WTC11 (cell line): ENCODE data around the gene HDAC7.

Experiments
- CREB1 ChIP-seq: sonication (generic); formaldehyde crosslinking; IDR thresholded peaks from 2 replicates; pipeline ENCODE4 v1.8.0; 2023; ENCODE audit warnings: mild to moderate bottlenecking, missing genetic modification reagents
- ELF4 ChIP-seq: sonication (generic); formaldehyde crosslinking; IDR thresholded peaks from 2 replicates; pipeline ENCODE4 v1.8.1; 2022; ENCODE audit warnings: low read depth, mild to moderate bottlenecking, moderate library complexity, missing genetic modification reagents
- EMX1 ChIP-seq: fragments of 250-450 bp; sonication (Bioruptor Pico); IDR thresholded peaks from 2 replicates; pipeline ENCODE4 v1.8.0; 2021; ENCODE audit warnings: mild to moderate bottlenecking
- FOXK1 ChIP-seq: sonication (generic); formaldehyde crosslinking; IDR thresholded peaks from 2 replicates; pipeline ENCODE4 v1.8.0; 2022; ENCODE audit warnings: mild to moderate bottlenecking, moderate library complexity, missing genetic modification reagents
- NFE2L1 ChIP-seq: sonication (generic); formaldehyde crosslinking; IDR thresholded peaks from 2 replicates; pipeline ENCODE4 v1.8.1; 2023; ENCODE audit warnings: missing genetic modification reagents
- NR3C1 ChIP-seq: sonication (generic); formaldehyde crosslinking; conservative IDR thresholded peaks from 2 replicates; pipeline ENCODE4 v1.8.1; 2023; ENCODE audit warnings: low read depth, mild to moderate bottlenecking, missing genetic modification reagents
- SMAD3 ChIP-seq: sonication (generic); formaldehyde crosslinking; IDR thresholded peaks from 2 replicates; pipeline ENCODE4 v1.8.0; 2022; ENCODE audit warnings: missing genetic modification reagents, mild to moderate bottlenecking, borderline replicate concordance
- ZNF416 ChIP-seq: fragments of 250-450 bp; sonication (Bioruptor Pico); IDR thresholded peaks from 2 replicates; pipeline ENCODE4 v1.9.0; 2021; ENCODE audit warnings: mild to moderate bottlenecking, inconsistent platforms
- TF ChIP-seq, protein P1 (sequence below): fragments of 200-600 bp; IDR thresholded peaks from 2 replicates; pipeline ENCODE4 v1.8.0; 2022; ENCODE audit warnings: antibody characterized with exemption
- TF ChIP-seq, protein P2 (sequence below): sonication (generic); formaldehyde crosslinking; IDR thresholded peaks from 2 replicates; pipeline ENCODE4 v1.8.0; 2023; ENCODE audit warnings: missing genetic modification reagents
- TF ChIP-seq, protein P3 (sequence below): sonication (generic); formaldehyde crosslinking; conservative IDR thresholded peaks from 2 replicates; pipeline ENCODE4 v1.8.1; 2022; ENCODE audit warnings: mild to moderate bottlenecking, missing genetic modification reagents
- TF ChIP-seq, protein P4 (sequence below): sonication (generic); formaldehyde crosslinking; IDR thresholded peaks from 2 replicates; pipeline ENCODE4 v1.8.1; 2023; ENCODE audit warnings: mild to moderate bottlenecking, missing genetic modification reagents, moderate library complexity
- TF ChIP-seq, protein P5 (sequence below): sonication (generic); formaldehyde crosslinking; IDR thresholded peaks from 2 replicates; pipeline ENCODE4 v1.8.0; 2022; ENCODE audit warnings: mild to moderate bottlenecking, missing genetic modification reagents

DNA sequence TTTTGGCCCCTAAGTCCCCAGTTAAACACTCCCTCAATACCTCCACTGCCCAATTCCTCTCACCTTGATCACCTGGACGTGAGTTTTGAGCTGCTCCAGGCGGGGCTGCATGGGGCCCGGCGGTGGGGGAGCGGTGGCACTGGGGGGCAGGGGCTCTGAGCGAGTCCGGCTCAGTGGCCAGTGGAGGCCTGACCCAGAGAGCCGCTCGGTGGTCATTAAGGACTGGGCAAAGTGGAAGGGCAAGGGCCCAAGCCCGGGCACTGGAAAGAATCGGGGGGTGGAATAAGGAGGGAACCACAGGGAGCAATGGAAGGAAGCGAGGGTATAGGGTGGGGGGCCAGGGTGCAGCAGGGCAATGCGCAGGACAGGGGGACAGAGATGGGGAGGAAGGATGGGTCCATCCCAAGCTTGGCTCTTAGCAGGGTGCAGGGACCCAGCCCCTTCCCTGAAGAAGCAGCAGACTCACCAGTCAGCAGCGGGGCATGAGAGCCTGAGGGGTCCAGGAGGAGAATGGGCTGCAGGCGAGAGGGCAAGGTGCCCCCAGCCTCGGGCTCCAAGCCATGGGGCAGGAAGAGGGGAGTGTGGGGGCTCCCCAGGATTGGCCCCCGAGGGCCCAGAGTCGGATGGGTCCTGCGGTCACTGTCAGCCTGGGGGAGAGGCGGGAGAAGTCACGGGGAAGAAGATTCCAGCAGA lies 24.4 kb downstream of the HDAC7 start:
- TF ChIP-seq, protein P1, sequence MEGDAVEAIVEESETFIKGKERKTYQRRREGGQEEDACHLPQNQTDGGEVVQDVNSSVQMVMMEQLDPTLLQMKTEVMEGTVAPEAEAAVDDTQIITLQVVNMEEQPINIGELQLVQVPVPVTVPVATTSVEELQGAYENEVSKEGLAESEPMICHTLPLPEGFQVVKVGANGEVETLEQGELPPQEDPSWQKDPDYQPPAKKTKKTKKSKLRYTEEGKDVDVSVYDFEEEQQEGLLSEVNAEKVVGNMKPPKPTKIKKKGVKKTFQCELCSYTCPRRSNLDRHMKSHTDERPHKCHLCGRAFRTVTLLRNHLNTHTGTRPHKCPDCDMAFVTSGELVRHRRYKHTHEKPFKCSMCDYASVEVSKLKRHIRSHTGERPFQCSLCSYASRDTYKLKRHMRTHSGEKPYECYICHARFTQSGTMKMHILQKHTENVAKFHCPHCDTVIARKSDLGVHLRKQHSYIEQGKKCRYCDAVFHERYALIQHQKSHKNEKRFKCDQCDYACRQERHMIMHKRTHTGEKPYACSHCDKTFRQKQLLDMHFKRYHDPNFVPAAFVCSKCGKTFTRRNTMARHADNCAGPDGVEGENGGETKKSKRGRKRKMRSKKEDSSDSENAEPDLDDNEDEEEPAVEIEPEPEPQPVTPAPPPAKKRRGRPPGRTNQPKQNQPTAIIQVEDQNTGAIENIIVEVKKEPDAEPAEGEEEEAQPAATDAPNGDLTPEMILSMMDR = no peak
- TF ChIP-seq SMAD3 (CRISPR knock-in tag) (no peak), NFE2L1 (CRISPR knock-in tag) (no peak), FOXK1 (CRISPR knock-in tag) (no peak), CREB1 (CRISPR knock-in tag) (no peak), NR3C1 (CRISPR knock-in tag) (no peak), EMX1 (CRISPR knock-in tag) (no peak), ELF4 (CRISPR knock-in tag) (no peak), ZNF416 (CRISPR knock-in tag) (no peak)
- TF ChIP-seq, protein P2, sequence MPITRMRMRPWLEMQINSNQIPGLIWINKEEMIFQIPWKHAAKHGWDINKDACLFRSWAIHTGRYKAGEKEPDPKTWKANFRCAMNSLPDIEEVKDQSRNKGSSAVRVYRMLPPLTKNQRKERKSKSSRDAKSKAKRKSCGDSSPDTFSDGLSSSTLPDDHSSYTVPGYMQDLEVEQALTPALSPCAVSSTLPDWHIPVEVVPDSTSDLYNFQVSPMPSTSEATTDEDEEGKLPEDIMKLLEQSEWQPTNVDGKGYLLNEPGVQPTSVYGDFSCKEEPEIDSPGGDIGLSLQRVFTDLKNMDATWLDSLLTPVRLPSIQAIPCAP = no peak
- TF ChIP-seq, protein P3, sequence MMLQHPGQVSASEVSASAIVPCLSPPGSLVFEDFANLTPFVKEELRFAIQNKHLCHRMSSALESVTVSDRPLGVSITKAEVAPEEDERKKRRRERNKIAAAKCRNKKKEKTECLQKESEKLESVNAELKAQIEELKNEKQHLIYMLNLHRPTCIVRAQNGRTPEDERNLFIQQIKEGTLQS (CRISPR knock-in tag) = no peak
- TF ChIP-seq, protein P4, sequence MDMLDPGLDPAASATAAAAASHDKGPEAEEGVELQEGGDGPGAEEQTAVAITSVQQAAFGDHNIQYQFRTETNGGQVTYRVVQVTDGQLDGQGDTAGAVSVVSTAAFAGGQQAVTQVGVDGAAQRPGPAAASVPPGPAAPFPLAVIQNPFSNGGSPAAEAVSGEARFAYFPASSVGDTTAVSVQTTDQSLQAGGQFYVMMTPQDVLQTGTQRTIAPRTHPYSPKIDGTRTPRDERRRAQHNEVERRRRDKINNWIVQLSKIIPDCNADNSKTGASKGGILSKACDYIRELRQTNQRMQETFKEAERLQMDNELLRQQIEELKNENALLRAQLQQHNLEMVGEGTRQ (CRISPR knock-in tag) = no peak
- TF ChIP-seq, protein P5, sequence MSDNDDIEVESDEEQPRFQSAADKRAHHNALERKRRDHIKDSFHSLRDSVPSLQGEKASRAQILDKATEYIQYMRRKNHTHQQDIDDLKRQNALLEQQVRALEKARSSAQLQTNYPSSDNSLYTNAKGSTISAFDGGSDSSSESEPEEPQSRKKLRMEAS (CRISPR knock-in tag) = no peak
